Fibroblast of pulmonary artery (primary cell): ENCODE results near the gene EHD1.

Experiments
- DNase-seq: peaks from one replicate; pipeline ENCODE4 v3.0.0-alpha.2; 2010; ENCODE audit warnings: low read depth
- H3K4me3 ChIP-seq: replicated peaks from 2 replicates; pipeline ENCODE4 v1.5.1; 2011; ENCODE audit warnings: low read depth, mild to moderate bottlenecking, control low read depth, low read length, moderate library complexity
- TF ChIP-seq, protein P1 (sequence below): IDR thresholded peaks from 2 replicates; pipeline ENCODE4 v1.5.1; 2011; ENCODE audit warnings: mild to moderate bottlenecking, control low read depth, low read length, inconsistent platforms; ENCODE audit errors: missing control alignments

EHD1 gene

GRCh38 chr11:64902102-64902900 lies 23.9 kb upstream of the EHD1 start:
- TF ChIP-seq, protein P1, sequence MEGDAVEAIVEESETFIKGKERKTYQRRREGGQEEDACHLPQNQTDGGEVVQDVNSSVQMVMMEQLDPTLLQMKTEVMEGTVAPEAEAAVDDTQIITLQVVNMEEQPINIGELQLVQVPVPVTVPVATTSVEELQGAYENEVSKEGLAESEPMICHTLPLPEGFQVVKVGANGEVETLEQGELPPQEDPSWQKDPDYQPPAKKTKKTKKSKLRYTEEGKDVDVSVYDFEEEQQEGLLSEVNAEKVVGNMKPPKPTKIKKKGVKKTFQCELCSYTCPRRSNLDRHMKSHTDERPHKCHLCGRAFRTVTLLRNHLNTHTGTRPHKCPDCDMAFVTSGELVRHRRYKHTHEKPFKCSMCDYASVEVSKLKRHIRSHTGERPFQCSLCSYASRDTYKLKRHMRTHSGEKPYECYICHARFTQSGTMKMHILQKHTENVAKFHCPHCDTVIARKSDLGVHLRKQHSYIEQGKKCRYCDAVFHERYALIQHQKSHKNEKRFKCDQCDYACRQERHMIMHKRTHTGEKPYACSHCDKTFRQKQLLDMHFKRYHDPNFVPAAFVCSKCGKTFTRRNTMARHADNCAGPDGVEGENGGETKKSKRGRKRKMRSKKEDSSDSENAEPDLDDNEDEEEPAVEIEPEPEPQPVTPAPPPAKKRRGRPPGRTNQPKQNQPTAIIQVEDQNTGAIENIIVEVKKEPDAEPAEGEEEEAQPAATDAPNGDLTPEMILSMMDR = no peak
- no peak for DNase-seq
- H3K4me3 ChIP-seq = no peak overlapping the region

DNA sequence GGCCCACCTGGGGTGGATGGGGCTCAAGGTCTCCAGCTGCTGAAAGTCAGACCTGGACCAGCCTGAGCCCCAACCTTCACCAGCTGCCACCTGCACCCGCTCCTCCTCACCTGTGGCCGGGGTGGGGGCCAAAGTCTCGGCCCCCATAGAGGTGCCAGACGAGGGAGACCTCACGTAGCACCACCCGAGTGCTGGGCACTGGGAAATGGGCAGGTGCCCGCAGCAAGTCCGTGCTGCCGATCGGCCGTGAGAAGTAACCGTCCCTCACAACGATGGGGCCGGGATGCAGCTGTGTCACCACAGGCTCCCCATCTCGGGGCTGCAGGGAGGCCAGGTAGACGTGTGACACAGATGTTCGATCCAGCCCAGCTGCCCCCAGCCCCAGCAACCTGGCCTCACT lies 22.4 kb upstream of the EHD1 start:
- DNase-seq = no peak
- H3K4me3 ChIP-seq = no peak overlapping the region
- TF ChIP-seq, protein P1 = no peak

DNA sequence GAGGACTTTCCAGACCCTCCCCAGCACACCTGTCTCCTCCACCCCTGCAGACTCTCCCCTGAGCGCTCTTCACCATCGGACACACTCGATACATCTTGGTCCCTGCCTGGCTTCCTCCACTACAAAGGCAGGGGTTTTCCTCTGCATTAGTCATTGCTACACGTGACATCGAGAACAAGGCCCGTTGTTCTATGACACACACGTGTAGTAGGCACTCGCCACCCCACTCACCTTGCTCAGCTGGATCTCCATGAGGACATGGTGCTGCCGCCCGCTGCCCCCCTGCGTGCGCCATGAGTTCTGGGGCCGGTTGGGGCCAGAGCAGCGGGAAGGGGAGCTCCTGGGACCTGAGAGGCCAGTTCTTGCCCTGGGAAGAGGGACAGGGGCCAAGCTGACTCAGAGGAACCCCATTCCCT lies 21.9 kb upstream of the EHD1 start:
- no peak for DNase-seq
- no peak overlapping the region for H3K4me3 ChIP-seq
- TF ChIP-seq, protein P1 = no peak

DNA sequence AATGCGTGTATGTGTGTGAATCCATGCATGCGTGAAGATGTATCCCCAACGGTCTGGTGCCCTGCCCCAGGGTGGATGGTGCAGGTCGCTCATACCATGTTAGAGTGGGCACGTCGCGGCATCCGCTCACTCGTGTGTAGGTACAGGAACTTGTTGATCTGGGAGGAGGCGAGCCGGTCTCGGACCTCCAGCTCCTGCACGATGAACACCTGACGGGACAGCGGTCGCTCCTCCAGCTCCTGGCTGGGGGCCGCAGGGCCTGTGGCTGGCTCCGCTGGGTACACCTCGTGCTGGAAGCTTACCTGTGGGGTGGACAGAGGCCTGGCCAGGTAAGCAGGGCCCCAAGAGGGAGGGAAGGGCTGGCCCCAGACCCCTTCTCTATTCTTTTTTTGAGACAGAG lies 20.1 kb upstream of the EHD1 start:
- TF ChIP-seq, protein P1 = no peak

DNA sequence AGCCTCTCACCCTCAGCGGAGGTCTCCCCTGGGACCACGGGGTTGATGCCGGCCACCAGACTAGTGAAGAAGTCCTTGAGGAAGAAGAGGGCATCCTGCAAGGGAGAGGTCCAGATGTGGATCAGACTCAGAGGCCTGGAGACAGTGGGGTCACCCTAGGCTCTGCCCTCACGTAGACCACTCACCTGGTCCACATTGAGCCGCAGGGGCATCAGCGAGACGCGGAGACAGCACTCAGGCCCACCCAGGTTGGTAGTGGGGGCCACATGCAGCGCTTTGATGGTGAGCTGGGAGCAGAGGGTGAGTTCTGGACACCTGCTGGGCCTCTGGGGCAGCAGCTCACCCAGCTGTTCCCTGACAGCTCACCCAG lies 19.6 kb upstream of the EHD1 start:
- TF ChIP-seq, protein P1 = no peak
- DNase-seq = no peak
- H3K4me3 ChIP-seq = no peak overlapping the region

More for the DNA sequence above, 20.1 kb upstream of the EHD1 start:
- no peak overlapping the region for H3K4me3 ChIP-seq
- DNase-seq = no peak

GRCh38 chr11:64897381-64898075 lies 19.1 kb upstream of the EHD1 start:
- TF ChIP-seq, protein P1 = no peak
- no peak overlapping the region for H3K4me3 ChIP-seq
- DNase-seq = no peak
